GM18907 (cell line): ENCODE data around the gene GRK1.
"Not testable (repeated sequence)": the region's sequence is repeated elsewhere in the genome, so short reads cannot be mapped to it uniquely, and the experiment has no call there.

Experiments
- ATAC-seq: cut with Tn5 transposase; IDR thresholded peaks from one replicate; pipeline ENCODE4 v1.9.1; 2021; ENCODE audit warnings: mild to moderate bottlenecking, moderate library complexity; ENCODE audit not compliant: unreplicated experiment

Gene GRK1

DNA sequence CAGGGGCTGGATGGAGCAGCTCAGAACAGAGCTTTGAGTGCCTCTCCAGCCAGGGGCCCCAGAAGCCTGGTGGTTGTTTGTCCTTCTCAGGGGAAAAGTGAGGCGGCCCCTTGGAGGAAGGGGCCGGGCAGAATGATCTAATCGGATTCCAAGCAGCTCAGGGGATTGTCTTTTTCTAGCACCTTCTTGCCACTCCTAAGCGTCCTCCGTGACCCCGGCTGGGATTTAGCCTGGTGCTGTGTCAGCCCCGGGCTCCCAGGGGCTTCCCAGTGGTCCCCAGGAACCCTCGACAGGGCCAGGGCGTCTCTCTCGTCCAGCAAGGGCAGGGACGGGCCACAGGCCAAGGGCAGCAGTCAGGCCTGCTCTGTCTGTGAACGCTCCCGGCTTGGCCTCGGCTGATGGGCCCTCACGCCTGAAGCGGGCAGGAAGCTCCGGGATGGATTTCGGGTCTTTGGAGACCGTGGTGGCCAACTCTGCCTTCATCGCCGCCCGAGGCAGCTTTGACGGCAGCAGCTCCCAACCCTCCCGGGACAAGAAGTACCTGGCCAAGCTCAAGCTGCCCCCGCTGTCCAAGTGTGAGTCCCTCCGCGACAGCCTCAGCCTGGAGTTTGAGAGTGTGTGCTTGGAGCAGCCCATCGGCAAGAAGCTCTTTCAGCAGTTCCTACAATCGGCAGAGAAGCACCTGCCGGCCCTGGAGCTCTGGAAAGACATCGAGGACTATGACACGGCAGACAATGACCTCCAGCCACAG is at the start of gene GRK1:
GRK1 (plus strand) TSS at position 269 of the 751 bp plus-strand sequence; CDS start at position 437, 168 bp downstream.
- no peak for ATAC-seq

DNA sequence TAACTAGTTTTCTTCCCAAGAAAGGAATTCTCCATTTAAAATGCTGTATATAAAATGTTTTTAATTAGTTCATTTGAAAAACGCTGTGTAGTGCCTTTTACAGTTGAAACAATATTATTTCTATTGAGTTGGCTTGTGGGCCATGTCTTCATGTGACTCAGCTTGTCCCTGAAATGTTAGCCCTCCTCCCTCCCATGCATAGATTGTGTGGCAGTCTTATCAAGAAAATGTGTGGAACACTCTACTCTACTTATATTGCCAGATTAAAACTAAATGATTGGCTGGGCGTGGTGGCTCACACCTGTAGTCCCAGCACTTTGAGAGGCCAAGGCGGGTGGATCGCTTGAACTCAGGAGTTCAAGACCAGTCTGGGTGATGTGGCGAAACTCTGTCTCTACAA is 49.1 kb upstream of the GRK1 start:
- no peak for ATAC-seq

DNA sequence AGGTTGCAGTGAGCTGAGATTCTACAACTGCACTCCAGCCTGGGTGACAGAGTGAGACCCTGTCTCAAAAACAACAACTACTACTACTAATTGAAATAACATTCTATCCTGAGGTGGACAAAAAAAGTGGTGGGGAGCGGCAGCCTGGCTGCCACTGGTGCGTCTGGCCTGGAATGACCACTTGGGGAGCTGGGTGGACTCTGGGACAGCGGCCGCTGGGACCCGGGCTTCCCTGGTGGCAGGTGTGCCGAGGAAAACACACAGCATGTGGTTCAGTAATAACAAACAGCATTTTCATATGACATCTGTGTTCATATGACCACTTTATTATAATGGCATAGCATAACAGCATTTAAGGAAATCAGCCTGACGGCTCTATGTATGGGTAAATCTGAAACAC is 48.6 kb upstream of the GRK1 start:
- no peak for ATAC-seq

DNA sequence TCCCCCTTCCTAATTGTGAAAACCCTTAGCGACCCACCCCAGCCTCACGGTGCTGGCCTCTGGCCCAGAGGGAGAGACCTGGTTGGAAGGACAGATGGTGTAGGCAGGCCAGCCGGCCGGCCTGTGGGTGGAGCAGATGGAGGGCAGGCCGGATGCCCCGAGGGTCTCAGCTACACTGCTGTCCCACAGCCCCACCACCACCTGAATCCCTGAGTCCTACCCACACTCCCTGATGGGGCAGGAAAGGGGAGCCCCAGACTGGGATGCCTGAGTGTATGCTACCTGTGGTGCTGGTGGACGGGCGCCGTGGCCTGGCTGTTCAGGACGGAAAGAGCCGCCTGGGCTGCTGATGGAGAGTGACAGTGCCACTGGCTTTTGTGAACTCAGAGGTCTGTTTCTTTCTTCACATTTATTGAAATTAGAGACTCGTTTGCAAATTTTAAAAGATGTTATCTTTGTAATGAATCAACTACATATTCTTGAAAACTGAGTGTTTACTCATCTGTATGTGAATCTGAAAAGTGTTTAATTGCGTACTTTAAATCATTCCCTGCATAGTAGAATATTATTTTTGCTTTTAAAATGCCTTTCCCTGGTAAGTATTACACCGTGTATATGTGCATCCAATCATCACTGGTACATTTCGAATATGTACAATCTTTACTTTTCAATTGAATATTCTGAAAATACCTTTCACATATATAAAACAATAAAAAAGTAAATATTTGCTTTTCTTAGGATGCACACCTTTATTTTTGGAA is 46.8 kb upstream of the GRK1 start:
- ATAC-seq, result no peak

DNA sequence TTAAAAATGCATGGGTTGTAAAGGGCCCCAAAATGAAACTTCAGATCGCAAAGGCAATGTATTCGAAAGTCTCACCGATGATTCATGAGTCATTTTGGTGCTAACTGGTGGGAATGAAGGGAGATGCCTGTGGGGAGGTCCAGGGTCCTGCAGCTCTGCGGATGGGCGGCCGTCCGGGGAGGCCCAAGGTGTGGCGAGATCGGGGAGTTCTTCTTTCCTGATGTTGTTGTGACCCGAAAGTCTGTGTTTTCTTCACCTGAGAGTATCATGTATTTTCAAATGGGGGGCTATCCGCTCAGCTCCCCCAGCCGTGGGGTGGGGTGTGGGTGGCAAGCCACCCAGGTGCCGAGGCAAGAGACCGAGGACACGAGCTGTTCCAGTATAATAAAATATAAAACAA is 46.0 kb upstream of the GRK1 start:
- ATAC-seq, result no peak

DNA sequence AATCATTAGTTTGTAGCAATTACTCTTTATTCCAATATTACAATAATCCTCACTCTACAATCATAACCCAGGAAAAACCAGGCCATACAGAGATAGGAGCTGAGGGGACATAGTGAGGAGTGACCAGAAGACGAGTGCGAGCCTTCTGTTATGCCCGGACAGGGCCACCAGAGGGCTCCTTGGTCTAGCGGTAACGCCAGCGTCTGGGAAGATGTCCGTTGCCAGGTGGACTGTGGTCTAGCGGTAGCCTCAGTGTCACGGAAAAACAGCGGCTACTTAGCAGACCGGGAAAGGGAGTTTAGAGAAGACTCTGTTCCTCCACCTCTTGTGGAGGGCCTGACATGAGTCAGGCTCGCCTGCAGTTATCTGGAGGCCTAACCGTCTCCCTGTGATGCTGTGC is 45.5 kb upstream of the GRK1 start:
- not testable (repeated sequence) for ATAC-seq

DNA sequence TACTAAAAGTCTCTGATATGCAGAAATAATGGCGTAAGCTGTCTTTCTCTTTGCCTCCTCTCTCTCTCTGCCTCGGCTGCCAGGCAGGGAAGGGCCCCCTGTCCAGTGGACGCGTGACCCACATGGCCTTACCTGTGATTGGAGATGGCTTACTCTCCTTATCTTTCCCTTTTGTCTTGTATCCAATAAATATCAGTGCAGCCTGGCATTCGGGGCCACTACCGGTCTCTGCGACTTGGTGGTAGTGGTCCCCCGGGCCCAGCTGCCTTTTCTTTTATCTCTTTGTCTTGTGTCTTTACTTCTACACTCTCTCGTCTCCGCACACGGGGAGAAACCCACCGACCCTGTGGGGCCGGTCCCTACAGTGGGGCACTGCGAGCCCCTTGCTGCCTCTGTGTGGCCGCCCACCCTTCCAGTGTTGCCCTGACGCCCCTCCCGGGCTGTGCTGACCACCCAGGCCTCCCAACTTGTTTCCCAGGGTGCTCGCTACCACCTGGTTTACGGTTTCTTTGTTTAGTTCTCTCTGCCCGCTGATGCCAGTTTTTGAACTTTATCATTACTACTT is 45.0 kb upstream of the GRK1 start:
- not testable (repeated sequence) for ATAC-seq

DNA sequence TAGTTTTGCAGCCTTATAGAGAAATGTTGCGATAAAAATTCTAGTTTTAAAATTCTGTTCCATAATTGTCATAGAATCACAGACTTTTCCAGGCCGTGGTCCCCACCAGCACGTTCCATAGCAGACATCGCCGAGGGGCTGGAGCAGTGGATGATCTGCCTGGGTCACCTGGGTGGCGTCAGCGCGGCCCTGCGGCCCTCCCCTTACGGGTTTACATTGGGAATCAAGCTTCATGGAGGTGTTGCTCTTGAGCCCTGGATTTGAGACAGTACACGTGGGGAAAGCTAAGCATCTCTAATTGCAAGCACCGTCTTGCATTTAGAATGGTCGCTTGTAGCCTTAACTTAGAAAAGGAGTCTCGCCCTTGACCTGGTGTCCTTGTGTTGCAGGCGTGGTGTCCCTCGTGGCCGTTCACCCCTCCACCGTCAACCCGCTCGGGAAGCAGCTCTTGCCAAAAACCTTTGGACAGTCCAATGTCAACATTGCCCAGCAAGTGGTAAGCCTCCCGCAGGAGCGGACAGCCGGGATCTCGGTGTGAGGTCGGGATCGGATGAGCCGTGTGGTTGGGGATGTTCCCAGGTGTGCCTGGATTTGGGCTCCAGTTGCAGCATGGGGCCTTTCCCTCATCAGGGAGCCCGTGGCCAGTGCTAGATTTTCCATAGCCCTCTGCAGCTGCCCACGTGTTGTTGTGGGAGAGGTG is 44.1 kb upstream of the GRK1 start:
- no peak for ATAC-seq

DNA sequence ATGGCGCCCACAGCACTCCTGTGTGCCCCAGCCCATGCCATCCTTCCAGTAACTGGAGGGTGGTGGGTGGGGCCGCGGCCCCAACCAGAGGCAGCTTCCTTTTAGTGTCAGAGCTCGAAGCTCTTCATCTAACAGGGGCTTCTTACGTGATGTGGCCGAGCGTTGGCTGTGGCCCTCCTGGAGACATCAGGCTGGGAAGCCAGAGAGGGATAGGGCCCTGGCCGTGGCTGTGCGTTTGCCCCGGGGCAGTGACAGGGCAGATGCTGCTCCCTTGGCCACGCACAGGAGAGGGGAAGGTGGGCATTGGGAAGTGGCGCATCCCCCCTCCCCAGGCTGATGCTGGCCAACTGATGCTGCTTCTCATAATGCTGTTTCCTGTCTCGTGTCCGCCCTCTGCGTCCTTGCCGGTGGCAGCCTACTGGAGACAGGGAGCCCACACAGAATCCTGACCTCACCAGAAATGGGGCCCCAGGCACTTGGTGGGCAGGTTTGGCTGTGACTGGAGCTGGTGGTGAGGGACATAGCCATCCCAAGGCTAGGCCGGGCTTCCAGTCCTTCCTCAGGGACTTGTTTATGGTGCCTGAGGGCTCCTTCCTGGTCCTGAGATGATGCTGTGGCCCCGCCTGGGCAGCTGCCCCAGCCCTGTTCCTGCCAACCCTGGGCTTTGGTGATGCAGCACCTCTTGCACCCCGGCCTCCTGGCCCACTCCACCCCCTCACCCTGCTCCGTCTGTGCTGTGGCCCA is 43.4 kb upstream of the GRK1 start:
- ATAC-seq, result no peak

DNA sequence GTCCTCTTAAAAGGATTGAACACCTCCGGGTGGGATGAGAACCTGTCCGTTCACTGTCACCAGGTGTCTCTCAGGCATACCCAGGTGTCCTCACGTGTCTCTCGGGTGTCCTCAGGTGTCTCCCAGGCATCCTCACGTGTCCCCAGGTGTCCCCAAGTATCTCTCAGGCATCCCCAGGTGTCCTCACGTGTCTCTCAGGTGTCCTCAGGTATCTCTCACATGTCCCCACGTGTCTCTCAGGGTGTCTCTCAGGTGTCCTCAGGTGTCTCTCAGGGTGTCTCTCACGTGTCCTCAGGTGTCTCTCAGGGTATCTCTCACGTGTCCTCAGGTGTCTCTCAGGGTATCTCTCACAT is 42.8 kb upstream of the GRK1 start:
- no peak for ATAC-seq

DNA sequence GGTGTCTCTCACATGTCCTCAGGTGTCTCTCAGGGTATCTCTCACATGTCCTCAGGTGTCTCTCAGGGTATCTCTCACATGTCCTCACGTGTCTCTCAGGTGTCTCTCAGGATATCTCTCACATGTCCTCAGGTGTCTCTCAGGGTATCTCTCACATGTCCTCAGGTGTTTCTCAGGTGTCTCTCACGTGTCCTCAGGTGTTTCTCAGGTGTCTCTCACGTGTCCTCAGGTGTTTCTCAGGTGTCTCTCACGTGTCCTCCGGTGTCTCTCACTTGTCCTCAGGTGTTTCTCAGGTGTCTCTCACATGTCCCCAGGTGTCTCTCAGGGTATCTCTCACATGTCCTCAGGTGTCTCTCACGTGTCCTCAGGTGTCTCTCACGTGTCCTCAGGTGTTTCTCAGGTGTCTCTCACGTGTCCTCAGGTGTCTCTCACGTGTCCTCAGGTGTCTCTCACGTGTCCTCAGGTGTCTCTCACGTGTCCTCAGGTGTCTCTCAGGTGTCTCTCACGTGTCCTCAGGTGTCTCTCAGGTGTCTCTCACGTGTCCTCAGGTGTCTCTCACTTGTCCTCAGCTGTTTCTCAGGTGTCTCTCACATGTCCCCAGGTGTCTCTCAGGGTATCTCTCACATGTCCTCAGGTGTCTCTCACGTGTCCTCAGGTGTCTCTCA is 42.2 kb upstream of the GRK1 start:
- not testable (repeated sequence) for ATAC-seq

DNA sequence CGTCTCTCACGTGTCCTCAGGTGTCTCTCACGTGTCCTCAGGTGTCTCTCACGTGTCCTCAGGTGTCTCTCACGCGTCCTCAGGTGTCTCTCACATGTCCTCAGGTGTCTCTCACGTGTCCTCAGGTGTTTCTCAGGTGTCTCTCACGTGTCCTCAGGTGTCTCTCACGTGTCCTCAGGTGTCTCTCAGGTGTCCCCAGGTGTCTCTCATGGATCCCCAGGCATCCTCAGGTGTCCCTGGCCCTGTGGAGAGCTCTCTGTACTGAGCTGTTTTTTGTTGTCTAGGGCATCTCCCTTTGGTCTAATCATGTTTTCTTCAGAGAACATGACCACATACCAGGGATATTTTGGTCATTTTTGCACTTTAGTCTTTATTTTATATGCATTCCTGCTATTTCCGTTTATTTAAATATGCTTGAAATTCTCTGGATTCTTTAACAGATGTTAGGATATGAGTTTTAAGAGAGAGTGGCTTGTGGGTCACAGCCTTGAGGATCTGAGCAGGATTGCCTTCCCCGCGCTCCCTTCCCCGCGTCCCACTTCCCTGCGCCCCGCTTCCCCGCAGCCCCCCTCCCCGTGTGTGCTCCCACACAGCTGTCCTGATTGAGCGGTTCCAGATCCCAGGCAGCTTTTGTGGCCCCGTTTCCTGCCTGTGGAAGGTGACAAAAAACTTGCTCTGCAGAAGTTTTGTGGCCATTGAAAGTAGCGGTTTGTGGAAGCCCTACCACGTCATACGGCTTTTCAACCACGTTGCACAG is 40.9 kb upstream of the GRK1 start:
- ATAC-seq, result no peak

DNA sequence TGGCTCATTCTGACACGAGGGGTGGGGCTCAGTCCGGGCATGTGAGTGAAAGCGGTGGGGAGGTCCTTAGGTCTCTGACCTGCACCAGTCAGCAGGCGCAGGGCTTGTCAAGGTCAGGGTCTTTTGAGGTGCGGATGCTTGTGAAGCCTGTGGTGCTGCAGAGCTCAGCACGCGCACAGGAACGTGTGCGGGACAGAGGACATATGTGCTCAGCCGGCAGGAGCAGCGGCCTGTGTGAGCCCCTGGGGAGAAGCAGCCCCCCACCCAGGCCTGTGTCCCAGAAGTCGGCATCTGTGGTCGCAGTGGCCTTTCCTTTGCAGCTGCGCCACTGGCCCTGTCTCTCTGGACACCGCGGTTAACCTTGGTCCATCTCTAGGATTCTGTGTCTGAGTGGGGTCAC is 39.9 kb upstream of the GRK1 start:
- ATAC-seq, result no peak

DNA sequence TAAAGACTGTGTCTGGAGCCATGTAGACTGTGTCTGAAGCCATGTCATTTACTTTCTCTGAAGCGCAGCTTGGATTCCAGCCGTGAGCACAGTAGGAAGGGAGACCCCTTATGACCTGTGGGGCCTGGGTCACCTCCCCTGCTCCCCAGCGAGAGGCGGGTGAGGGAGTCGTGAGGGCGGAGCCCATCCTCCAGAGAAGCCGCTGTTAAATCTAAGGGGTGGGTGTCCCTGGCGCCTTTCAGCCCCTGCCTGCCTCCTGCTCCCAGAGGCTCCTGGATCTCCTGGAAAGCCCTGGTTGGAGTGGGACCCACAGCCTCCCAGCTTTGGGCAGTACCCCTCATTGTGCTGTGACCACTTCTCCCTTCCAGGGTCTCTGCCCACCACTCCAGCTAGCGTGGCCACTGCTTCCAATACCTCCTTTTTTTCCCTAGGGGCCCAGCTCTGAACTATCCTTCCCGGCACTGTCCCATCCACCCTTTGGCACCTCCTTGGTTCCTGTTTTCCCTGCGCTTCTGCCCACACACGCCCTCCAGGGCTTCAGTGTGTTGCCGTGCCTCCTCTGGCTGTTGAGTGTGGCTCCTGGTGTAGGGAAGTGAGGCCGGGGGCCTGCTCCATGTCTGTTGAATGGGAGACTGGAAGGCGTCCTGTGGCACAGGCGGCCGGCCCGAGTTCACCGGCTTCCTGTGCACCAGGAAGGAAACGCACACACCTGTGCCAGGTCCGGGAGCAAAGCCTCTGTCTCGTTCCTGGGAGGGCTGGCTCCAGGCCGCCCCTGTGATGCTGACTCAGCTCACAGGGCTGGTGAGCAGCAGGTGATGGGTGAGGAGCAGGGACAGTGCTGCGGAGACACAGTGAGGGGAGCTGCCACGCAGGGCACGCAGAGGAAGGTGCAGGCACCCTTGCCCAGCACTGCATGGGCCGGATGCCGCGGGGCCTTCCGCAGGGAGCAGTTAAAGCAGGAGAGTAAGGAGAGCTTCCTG is 38.4 kb upstream of the GRK1 start:
- no peak for ATAC-seq

DNA sequence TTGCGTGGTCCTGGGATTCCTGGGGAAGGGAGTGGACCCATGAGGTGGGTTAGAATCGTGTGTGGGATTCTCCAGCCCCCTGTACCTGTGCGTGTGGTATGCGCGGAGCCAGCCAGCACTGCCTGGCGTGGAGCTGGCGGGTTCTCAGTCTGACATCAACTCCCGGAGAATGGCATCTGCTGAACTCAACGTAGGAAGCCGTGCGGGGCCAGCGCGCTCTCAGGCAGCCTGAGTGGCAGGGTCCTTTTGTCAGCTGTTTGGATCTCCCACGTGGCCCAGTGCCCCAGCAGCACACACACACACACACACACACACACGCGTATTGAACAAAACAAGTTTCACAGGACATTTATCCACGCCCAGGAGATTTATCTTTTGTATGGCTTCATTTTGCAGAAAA is 37.2 kb upstream of the GRK1 start:
- ATAC-seq, result no peak

DNA sequence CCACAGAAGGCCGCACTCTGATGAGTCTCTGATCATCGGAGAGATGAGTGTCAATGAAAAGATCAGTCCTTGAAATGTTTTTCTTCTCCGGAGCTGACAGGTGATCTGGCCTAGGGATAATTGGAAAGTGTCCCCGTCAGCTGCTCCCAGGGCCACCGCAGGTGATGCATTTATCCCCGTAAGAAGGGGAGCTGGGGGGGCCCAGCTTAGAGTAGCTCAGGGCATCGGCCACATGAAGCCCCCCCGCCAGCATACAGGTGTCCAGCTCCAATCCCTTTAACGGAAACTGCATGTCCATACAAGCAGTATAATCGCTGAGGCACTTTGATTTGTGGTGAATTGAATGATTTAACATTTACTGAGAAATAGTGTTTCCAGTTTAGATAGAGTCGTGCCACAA is 36.7 kb upstream of the GRK1 start:
- ATAC-seq, result no peak

DNA sequence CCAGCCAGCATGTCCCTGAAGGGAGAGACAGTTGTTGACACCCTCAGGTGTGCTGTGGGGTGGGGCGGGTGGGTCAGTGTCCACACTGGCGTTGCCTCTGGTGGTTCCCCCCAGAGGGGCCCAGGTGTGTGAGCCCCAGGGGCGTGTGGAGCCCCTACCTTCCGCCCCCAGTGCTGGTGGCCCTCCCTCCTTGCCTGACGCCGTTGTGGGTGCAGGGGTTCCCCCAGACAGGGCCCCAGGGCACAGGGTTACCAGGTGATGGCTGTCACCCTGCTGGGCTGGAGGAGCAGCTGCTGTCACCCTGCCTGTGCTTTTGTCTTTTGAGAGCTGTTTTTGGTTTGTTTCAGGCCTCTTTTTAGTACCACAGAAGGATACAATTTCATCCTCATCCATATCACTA is 36.2 kb upstream of the GRK1 start:
- ATAC-seq, result no peak

DNA sequence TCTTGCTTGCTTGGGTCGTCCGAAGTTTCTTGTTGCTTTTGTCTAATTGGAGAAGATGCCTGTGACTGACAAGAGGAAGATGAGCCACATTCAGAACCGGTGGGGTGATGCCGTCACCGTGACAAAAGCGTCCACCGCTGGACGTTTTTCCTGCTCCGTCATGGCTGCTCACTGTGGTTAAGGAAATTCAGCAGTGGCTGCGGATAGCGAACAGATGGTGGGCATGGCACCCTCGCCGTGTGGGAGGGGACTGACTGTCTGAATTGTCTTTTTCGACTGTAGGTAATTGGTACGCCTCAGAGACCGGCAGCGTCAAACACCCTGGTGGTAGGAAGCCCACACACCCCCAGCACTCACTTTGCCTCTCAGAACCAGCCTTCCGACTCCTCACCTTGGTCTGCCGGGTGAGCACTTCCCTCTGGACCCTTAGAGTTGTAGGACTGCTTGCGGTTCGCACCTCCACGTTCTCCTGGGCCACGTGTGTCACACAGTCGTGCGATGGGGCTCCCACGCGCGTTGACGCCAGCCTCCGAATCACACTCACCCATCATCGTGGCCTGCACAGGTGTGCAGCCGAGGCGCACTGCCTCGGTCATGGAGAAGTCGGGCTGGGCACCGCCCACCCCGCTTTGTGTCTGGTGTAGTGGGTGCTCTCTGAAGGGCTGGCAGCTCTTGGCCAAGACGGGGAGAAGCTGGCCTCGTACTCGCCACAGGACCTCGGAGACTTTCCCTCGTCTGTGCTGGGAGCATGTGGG is 35.5 kb upstream of the GRK1 start:
- no peak for ATAC-seq
